HTR-8/SVneo (cell line): Measurements from ENCODE around the gene PRKG1.
"Not testable (repeated sequence)": the region's sequence is repeated elsewhere in the genome, so short reads cannot be mapped to it uniquely, and the experiment has no call there.

Source experiments
- DNase-seq: peaks from one replicate; pipeline ENCODE4 v3.0.0; 2011; ENCODE audit warnings: low spot score, mixed read lengths; ENCODE audit not compliant: insufficient read length
- FAIRE-seq: peaks from 2 replicates; lab custom pipeline; 2011; peaks lifted over from hg19 to GRCh38; lab: Jason Lieb, UNC

Gene PRKG1

DNA sequence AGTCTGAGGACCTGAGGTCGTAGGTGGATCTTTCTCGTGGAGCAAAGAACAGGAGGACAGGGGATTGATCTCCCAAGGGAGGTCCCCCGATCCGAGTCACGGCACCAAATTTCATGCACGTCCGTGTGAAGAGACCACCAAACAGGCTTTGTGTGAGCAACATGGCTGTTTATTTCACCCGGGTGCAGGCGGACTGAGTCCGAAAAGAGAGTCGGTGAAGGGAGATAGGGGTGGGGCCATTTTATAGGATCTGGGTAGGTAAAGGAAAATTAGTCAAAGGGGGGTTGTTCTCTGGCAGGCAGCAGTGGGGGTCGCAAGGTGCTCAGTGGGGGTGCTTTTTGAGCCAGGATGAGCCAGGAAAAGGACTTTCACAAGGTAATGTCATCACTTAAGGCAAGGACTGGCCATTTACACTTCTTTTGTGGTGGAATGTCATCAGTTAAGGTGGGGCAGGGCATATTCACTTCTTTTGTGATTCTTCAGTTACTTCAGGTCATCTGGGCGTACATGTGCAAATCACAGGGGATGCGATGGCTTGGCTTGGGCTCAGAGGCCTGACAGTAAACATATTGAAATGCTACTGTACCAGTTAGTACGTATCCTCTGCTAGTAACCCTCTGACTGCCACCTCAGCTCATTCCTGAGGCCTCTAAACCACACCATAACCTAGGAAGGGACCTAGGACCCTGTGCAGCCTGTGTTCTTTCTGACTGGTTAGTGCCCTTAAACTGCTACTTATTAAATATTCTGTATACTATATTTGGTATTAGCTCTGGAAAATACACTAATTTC is 964.9 kb downstream of the PRKG1 start:
- not testable (repeated sequence) for DNase-seq, FAIRE-seq

- FAIRE-seq: no peak
- DNase-seq: no peak
These were observed 966.2 kb downstream of the PRKG1 start for GRCh38 chr10:52040486-52040885.

GRCh38 chr10:52043811-52044210 is 969.5 kb downstream of the PRKG1 start:
- DNase-seq: no peak
- no peak for FAIRE-seq

DNA sequence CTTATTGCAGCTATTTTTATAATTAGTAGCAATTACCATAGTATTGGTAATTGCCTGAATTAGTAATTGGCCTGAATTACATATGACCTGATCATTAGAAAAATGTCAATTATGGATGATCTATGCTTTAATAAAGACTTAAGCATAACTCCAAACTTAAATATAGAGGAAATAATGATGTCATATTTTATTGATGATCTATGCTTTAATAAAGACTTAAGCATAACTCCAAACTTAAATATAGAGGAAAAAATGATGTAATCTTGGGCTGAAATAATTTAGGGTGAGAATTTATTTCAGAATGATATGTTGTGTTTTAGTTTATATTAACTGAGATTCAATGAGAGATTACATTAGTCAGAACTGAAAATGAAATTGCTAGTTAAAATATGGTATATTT is 973.8 kb downstream of the PRKG1 start:
- FAIRE-seq (no peak), DNase-seq (no peak)

DNA sequence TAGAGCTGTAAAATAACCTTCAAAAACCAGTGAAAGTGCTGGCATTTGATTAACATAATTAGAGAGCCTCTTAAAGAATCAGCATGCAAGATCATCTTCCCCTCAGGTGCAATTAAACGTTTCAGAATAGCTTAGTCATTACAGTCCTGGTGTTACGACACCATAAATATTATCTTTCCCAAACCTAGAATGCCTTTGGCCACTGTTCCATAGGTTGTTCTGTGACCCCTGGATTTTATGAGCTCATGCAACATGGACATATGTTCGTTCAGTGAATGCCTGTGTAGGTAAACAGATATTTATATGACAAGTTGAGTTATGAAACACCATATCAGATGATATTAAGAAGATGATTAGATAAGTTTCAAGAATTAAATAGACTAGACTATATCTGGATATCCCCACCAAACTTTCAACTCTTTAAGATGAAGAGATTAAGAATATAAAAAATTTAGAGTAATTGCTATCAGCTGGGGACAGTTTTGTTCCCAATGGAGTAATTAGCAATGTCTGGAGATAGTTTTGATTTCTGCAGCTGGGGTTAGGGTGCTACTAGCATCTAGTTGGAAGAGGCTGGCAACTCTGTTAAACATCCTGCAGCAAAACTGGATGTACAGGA is 976.3 kb downstream of the PRKG1 start:
- no peak for DNase-seq
- no peak for FAIRE-seq

GRCh38 chr10:52053497-52053896 is 979.2 kb downstream of the PRKG1 start:
- no peak for DNase-seq
- no peak for FAIRE-seq

GRCh38 chr10:52056291-52056690 is 982.0 kb downstream of the PRKG1 start:
- FAIRE-seq: no peak

DNA sequence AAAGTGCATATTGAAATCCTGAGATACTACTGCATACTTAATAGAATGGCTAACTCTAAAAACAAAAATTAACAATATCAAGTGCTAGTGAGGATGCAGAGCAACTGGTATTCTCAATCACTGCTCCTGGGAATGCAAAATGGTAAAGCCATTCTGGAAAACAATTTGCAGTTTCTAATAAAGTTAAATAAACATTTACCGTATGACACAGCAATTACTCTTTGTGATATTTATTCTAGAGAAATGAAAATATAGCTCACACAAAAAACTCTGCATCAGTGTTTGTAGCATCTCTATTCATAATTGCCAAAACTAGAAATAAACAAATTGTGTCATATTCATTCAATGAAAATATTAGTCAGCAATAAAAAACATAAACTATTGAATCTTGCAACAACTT is 984.8 kb downstream of the PRKG1 start:
- DNase-seq (no peak), FAIRE-seq (no peak)

More at GRCh38 chr10:52056291-52056690, 982.0 kb downstream of the PRKG1 start:
- DNase-seq: no peak

GRCh38 chr10:52063159-52063558 is 988.9 kb downstream of the PRKG1 start:
- FAIRE-seq: no peak
- no peak for DNase-seq

GRCh38 chr10:52064084-52064845 is 990.0 kb downstream of the PRKG1 start:
- DNase-seq (no peak), FAIRE-seq (no peak)

- FAIRE-seq: no peak
- DNase-seq: no peak
These were observed 992.1 kb downstream of the PRKG1 start for GRCh38 chr10:52066383-52066782.

GRCh38 chr10:52068485-52068884 is 994.2 kb downstream of the PRKG1 start:
- no peak for FAIRE-seq
- no peak for DNase-seq

DNA sequence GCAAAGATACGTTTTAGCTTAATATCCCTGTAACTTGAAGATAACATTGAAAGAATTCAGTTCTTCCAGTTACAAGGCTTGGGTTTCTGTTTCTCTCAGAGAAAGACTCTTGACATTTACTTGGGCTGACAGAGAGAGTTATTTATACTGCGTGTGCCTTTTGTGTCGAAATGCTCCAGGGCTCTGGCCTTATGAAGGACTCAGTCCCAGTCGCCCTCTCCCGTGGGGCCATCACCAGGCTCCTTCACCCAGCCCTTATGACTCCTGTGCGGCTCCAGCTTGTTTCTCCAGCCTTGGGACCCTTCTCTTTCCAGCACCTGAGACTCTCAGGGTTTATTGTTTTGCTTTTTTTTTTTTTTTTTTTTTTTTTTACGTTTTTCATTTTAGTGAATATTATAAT is 997.5 kb downstream of the PRKG1 start:
- DNase-seq (no peak), FAIRE-seq (no peak)

DNA sequence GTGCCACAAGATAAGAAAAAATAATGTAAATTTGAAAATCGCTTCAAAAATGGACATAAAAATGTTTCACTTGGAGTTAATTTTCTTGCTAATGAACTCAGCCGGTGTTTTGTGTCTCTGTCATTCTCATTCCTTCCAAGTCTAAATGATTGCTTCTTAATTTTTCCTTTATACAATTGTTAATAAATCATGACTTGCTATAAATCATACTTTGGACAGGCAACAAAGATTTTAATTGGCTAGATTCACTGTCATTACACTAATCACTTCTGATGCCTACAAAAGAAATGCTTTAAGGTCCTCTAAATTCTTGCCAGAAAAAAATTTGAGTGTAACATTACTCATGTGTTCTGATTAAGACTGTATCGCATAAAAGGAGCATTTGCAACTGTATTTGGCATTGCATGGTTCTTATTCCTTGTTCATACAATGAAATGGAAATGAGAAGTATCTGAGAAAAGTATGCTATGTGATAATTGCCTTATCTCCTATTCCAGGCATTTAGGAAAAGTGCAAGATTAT is 1000.3 kb downstream of the PRKG1 start:
- no peak for DNase-seq
- no peak for FAIRE-seq

- DNase-seq (no peak), FAIRE-seq (no peak)
These were observed 1003.5 kb downstream of the PRKG1 start for GRCh38 chr10:52077814-52078213.

- FAIRE-seq: no peak
- no peak for DNase-seq
These were observed 1004.2 kb downstream of the PRKG1 start for GRCh38 chr10:52078397-52078937.

DNA sequence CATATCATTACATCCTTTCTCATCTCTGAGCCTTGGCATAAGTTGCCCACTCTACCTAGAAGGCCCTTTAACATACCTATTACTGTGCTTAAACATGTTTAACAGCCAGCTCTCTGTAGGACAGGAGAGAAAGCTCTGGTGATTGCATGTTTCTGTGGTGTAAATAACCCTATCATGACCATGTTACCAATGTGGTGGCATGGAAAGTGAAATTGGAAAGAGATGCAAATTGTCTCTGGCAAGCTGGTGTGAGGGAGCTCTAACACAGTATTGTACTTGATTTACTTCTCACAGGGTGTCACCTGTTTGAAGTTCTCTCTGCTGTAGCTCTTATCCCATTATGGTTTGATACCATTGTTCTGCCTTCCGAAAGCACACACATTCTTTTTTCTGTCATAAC is 1008.0 kb downstream of the PRKG1 start:
- FAIRE-seq (no peak), DNase-seq (no peak)

GRCh38 chr10:52083422-52083821 is 1009.1 kb downstream of the PRKG1 start:
- DNase-seq (no peak), FAIRE-seq (no peak)

GRCh38 chr10:52092390-52092789 is 1018.1 kb downstream of the PRKG1 start:
- no peak for DNase-seq
- no peak for FAIRE-seq

- DNase-seq (no peak), FAIRE-seq (no peak)
These were observed 1023.8 kb downstream of the PRKG1 start for GRCh38 chr10:52098130-52098529.
